ENCODE data around the gene RNASE9. TPM values are rescaled to one million over a fixed set of nuclear protein-coding genes. Genes with fewer than 3 reads are reported as not detected.
"Not testable (repeated sequence)": the region's sequence is repeated elsewhere in the genome, so short reads cannot be mapped to it uniquely, and the experiment has no call there.

RNASE9 gene
- total RNA-seq (2014; rRNA removed; shearing (Covaris generic)) = not detected in 2 replicates

DNA sequence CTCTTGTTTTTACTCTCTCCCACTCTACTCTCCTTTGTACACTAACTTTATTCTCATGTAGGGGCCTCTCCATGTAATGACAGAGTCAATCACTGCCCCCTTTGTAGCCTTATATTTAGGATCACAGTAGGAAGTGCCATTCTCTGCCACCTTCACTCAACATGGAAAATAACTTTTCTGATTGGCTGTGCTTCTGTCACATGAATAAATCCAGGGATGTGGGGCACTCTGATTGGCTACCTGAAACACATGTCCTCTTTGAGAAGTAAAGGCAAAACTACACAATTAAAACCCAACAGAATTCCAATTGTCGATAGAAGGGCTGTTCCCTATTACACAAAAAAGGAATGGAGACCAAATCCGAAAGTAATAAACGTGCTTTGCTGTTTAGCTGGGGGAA lies at the start of gene RNASE9:
Gene RNASE9 (minus strand): TSS at position 87 of the 400 bp plus-strand sequence.
- DNase-seq (ENCODE audit: low read depth) = peak; percentile 12

DNA sequence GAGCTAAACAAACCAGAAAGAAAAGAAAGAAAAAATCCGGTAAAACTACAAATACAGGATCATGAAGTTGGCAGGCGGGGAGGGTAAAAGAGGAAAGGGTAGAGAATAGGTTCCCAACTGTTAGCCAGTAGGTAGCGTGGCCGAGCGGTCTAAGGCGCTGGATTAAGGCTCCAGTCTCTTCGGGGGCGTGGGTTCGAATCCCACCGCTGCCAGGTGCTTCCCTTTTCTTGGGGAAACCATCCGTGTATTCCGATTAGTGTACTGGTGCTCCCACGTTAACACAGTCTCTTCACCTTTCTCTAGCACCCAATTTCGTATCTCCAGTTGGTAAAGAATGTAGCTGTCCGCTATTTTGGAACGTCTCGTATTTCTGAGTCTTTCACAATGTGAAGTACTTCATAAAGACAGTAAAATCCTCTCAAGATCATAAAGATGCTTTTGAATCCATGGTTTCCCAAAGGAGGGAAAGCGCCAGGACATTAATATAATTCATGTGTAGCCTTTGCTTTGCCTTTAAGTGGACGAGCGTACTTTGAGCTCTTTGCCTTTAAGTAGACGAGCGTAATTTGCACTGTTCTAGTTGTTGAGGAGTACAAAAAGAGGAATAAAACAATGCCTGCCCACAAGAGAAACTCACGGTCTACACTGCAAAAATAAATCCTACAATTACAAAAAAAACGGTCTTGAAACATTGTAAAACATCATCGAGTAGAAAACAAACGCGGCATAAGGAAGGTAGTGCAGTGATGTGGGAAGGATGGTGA lies 49.3 kb upstream of the RNASE9 start:
- peak; percentile 74 for DNase-seq (ENCODE audit: low read depth)

DNA sequence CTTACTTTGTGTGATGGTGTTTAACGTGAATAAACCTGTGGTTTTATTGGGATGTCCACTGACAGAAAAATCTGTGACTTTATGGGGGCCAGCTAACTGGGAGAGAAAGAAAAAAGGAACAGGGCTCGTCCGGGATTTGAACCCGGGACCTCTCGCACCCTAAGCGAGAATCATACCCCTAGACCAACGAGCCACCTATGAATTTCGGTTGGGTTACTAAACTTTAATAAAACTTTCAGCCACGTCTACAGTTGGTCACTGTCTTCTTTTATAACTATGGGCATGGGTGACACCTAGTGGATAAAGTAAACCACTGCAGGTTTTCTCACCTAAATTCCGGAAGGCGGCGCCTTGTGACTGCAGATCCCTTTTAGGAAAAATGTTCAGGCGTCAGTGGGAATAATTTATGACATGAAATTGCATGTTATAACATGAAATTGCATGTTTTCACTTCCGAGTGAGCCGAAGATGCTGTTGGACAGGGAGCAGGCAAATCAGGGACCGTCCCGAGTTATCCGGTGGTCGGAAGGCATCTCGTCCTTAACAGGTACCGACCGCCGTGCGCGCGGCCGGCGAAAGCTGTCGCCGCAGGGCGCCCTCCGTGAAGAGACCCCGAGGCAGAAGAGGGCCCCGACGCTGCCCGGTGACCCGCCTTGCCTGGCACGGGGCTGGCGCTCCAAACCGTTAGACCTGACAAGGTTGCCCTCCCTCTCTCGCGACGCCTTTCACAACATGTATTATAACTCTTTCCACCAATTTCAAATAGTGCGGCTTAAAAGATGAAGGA lies 48.6 kb upstream of the RNASE9 start:
- peak; percentile 80 for DNase-seq (ENCODE audit: low read depth)

DNA sequence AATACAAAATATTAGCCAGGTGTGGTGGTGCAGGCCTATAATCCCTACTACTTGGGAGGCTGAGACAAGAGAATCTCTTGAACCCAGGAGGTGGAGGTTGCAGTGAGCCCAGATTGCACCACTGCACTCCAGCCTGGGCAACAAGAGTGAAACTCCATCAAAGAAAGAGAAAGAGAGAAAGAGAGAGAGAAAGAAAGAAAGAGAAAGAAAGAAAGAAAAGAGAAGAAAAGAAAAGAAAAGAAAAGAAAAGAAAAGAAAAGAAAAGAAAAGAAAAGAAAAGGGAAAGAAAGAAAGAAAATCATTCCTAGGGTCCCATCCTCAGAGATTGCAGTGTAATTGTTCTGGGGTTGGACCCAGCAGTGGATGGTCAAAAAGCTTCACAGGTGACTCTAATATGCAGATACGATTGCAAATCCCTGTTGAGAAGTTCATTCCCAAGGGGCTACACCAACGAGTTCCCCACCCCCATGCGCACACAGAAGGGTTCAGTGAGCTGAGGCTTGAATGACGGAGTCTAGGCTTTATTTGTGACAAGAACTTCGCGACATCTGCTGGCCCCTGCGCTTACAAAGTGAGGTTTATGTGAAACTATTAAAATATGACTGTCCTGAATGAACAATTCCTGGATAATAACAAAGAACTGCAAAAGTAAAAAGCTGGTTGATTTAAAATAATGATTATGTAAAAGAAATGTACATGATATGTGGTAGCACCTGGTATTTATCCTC lies 47.7 kb upstream of the RNASE9 start:
- DNase-seq (ENCODE audit: low read depth) = no peak

DNA sequence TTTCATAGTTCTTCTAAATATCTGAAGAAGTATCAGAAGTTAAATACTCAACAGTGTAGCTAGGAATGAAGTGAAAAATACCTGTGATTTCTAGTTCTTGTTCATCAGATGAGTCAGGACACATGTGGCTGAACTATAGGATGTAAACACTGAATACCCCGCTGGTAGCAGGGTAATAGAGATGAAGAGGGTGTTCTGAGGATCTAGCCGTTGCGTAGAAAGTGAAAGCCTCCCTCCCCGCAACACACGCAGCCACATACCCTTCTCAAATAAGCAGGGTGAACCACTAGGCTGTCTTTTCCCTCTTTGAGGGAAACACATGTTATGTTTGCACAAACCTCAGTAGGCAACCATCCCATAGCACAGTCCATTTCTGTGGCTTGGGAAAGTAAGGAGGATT lies 46.8 kb upstream of the RNASE9 start:
- no peak for DNase-seq (ENCODE audit: low read depth)

DNA sequence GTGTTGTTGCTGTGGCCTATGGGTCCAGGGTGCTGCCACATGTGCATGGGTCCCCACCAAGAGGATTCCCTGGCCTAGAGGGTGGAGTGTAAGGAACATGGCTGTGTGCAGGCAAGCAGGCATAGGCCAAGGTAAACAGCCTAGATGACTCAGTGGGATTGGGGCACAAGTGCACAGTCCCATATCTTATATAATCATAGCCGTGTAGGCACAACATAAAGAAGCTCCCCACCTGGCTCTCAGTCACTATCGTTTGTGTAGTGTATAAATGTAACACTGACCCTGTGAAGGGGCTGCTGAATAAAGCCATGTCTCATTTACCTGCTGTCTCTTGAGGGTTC lies 46.0 kb upstream of the RNASE9 start:
- DNase-seq (ENCODE audit: low read depth) = no peak

DNA sequence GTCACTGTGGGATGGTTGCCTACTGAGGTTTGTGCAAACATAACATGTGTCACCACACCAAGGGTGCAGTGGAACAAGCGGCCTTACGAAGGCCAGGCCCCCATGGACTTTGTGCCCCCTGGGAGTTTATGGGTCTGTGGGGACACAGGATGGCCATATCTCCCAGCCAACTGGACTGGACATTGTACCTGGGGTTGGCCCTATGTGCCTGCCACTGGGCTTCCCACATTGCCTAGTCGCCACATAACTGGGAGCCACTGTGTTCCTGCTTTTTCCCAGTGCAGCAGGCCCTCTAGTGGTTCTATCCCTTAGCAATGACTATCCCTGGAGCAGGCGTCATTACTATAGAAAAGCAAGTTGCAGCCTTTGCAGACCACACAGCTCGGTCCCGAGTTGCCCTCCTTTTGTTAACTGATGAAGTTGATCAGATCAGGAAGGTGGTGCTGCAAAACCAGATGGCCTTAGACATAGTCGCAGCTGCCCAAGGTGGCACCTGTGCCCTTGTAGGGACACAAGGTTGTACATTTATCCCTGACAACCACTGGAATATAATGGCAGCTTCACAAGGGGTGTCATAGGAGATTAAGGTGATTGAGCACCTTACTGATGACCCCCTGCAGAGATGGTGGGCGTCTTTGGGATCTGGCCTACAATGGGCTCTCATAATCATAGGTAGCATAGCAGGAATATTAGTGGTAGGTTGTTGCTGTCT lies 45.5 kb upstream of the RNASE9 start:
- peak; percentile 33 for DNase-seq (ENCODE audit: low read depth)

DNA sequence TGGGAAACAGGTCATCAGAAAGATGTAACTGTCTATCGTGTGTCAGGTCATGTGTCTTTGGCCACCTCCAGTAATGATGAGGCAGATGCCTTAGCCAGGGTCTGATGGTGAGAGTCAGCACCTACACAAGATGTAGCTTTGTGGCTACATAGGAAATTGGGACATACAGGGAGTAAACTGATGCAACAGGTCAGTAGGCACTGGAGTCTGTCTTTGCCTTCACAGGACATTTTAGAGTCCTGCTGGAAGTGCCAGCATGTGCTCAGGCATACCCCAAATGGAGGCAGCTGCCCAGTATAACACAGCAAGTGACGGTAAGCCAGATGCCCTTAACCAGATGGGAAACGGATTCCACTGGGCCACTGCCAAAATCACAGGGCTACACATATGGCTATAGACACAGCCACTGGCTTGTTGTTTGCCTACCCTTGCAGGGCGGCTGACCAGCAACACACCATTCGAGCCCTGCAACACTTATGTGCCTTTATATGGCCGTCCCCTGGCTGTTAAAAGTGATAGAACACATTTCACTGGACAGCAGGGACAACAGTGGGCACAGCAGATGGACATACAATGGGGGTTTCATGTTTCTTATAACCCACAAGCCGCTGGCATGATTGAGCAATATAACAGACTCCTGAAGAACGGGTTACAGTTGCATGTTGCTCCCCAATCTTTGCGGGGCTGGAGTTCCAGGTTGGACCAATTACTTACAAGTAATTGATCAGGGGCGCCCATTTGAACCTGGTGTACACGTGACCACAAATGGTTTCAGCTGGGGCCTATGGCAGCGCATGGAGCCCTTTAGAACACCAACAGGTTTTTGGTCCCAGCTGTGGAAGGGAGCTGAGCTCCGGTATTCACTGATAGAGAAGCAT lies 43.2 kb upstream of the RNASE9 start:
- no peak for DNase-seq (ENCODE audit: low read depth)

DNA sequence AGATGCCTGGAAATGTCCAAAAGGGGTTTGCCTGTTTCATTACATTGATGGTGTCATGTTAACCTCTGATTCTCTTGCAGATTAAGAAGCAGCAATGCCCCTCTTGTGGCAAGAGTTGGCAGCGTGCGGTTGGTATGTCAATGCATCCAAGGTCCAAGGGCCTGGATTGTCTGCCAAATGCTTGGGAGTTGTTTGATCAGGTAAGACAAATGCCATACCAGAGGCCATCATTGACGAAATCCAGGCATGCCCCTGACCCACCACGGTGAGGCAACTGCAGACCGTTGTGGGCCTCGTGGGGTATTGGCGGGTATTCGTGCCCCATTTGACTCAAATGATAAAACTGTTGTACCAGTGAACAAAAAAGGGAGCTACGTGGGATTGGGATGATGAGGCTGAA lies 41.7 kb upstream of the RNASE9 start:
- no peak for DNase-seq (ENCODE audit: low read depth)

DNA sequence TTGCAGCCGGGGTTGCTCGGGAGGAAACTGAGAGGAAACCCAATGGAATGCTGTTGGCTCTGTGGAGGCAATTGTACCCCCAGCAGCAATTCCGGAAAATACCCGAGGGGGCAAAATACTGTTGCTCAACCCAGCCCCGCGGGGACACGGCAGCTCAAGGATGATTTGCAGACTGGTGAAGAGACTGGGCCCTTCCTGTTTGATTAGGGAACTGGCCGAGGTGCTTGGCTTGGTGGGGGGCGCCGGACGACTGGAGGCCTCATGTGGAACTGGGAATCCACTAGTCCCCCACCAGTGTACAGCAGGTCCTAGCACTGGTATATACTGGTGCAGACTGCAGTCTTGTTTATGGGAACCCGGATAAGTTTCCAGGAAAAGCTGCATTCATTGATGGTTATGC lies 40.7 kb upstream of the RNASE9 start:
- no peak for DNase-seq (ENCODE audit: low read depth)

DNA sequence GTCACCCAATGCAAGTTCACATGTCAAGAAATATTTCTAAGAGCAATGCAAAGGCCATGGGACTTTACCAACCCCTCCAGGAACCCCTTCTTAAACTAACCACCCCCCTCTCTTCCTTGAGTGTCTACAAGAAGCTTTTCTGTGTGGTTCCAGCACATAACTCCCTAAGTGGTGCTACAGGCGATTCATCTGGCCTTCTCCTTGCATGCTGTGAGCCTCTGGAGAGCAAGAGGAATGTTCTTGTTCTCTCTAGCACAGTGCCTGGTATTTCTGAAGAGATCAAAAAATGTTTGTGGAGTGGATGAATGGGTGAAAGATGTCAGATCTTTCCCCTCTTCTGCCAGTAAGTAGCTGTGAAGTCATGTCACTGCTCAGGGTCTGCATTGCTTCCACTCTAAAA lies 36.3 kb upstream of the RNASE9 start:
- DNase-seq (ENCODE audit: low read depth) = no peak

DNA sequence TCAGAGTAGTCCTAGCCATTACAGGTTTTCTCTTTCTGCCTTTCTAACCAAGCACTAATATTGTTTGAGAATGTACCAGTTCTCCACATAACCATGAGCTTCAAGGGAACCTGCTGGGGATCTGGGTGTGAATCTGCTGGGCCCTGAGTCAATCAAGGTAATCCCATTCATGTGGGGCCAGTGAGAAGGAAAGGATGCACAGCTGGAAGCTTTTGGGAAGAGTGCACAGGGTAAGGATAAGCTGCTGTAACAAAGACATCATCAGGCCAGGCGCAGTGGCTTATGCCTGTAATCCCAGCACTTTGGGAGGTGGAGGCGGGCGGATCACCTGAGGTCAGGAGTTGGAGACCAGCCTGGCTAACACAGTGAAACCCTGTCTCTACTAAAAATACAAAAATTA lies 34.9 kb upstream of the RNASE9 start:
- DNase-seq (ENCODE audit: low read depth) = not testable (repeated sequence)

DNA sequence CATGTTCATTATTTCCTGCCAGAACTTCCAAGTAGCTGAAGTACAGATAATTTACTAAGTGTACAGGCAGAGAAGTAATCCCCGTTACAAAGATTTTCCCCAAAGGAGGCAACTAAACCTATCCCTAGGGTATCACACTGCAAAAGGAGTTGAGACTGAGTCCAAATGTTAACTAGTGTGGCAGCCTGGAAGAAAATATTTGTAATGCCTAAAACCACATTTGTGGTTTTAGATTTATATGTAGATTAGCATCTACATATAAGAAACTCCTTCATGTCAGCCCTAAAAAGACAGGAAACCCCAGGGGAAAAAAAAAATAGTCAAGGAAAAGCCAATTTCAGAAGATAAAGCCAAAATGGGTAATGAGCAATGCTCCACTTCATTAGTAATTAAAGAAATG lies 31.7 kb upstream of the RNASE9 start:
- DNase-seq (ENCODE audit: low read depth) = peak; percentile 10

DNA sequence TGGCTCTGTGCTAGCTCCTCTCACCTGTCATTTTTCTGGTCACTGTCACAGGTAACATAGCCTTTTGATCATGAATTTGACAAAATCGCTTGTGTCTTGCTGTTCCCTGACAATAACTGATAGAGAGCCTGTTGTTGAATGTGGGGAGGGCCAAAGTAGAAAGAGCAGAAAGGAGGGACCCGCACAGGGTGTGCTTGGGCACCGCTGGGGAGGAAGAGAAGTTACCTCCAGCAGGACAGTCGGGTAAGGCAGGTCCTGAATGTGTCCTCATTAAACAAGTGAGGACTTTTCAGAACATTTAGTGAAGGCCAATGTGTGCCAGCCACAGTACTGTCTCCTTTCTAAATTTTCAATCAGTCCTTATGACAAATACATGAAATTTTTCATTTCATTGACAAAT lies 30.4 kb upstream of the RNASE9 start, which contains the start of gene RNASE12:
Gene RNASE12 (minus strand): TSS at position 142 of the 400 bp plus-strand sequence. CDS start 653 bp downstream, outside the sequence.
- no peak for DNase-seq (ENCODE audit: low read depth)

DNA sequence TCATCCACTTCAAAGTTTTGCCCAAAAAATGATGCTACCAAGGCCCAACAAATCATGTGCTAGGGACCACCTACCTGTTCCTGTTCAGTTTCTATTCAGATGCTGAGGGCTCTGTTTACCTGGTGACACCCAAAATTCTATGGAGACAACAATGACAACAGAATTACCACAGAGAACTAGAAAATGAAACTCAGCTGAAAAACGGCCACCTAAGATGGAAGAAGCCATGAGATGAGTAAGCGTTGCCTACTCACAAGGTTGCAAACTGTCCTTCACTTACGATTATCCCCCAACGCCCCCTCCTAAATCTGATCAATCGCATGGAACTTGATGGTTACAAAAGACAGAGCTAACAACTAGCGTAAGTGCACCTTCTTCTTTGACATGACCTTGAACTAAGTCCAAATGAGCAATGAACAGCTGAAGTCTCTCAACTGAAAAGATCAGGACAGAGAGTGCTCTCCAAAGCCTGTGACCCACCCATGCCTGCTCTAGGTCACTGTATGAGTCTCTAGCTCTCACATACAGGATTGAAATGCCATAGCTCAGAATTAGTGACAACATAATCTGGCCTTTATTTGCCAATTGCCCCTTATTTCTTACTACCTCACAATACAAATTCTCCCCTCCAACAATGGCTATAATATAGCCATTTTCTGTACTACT lies 26.8 kb upstream of the RNASE9 start, which contains the start of gene RNASE11:
Gene RNASE11 (minus strand): TSS at position 513 of the 666 bp plus-strand sequence.
- no peak for DNase-seq (ENCODE audit: low read depth)

DNA sequence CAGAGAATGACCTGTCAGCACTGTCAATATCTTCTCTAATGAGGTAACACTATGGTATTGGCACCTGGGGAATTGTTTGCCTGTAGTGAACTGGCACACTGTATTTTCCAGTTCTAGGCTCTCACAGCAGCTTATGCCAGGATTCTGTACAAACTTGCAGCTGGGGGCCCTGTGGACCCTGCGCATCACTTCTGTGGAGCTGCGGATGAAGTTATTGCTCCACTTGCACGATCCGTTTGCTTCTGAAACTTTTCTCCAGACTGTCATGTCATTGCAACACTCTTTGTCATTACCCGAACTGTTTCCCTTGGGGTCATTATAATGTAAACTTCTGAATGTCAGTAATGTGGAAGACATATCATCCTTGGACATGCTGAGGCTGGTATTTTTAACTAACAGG lies 23.1 kb upstream of the RNASE9 start:
- no peak for DNase-seq (ENCODE audit: low read depth)

DNA sequence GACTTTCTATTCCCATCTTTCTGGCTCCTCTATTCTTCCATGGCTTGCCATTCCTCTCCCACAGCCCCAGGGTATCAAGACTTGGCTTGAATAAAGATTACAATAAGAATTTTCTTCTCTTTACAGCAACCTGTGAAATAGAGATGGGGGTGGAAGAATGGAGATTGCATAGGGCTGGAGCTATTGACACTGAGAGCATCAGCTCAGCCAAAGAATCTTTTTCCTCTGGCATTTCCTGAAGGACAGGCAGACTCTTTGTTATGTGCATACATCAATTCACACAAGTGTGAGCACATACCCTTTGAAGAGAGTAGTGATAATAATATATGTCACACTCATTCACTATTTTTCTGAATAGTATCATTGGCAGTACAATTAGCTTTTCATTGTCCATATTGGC lies 22.3 kb upstream of the RNASE9 start:
- DNase-seq (ENCODE audit: low read depth) = no peak

DNA sequence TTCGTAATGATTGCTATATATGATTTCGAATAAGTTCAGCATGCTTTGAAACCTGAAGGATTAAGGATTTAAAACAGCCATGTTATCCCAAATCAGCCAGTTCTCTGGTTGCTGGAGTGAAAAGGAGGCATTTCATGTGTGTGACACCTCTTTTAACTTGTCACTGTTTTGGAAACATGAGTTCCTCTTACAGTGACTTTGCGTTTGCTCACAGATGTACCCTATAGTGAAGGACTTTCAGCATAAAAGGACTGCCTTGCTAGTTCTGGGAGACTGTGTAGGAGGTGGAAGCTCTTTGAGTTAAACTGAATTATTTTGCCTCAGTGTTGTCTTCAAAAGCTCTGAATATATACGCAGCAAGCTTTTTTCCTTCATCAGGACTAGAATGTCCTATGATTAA lies 19.4 kb upstream of the RNASE9 start:
- DNase-seq (ENCODE audit: low read depth) = no peak

DNA sequence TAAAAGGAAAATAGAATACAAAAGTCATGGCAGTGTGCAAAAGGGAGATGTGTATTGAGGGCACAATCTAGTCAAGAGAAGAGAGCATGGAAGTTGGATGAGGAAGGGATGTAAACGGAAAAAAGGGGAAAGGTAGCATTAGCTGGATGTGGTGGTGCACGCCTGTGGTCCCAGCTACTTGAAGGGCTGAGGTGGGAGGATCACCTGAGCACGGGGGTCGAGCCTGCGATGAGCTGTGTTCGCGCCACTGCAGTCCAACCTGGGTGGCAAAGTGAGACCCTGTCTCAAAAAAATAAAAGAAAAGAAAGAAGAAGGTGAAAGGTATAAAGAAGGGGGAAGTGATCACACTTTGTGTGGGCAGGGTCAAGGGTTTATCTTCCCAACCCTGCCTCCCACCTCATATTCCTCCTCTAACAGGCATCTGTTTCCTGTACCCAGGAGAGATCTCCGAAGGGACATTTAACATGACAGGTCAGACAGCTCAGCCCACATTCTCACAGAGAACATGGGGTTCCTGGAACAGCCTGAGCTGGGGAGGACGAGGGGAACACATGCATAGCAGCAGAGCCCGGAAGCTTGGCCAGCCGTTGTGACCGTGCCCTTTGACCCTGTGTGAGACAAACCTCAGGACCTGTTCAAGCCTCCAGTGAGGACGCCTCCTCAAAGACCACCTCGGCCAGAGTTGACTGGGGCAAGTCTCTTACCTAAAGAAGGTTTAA lies 18.1 kb upstream of the RNASE9 start:
- DNase-seq (ENCODE audit: low read depth) = no peak

DNA sequence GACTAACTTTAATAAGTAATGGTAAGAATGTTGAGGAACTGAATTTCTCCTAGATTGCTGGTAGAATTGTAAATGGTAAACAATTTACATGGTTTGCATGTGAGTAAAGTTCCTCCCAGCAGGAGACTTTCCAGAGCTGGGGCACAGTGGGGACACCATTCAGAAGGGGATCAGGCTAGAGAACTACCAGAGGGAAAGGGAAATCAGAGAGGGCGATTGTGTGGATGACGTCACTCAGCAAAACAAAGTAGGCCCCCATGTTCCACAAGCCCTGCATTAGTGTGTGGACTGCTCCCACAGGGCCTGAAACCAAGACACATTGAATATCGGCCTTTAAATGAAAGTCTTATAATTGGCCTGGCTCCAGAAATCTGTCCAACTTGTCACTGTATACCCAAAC lies 17.5 kb upstream of the RNASE9 start:
- no peak for DNase-seq (ENCODE audit: low read depth)

Data from RPMI7951 (cell line).